A549 (cell line): ENCODE measurements around the gene GTF3C1.

Source experiments
- BCL3 ChIP-seq: fragments of >200 bp; sonication (Bioruptor Twin); formaldehyde crosslinking; IDR thresholded peaks from 3 replicates; pipeline ENCODE4 v1.6.1; 2016
- CTCF ChIP-seq: fragments of >200 bp; sonication (Bioruptor Twin); formaldehyde crosslinking; IDR thresholded peaks from 3 replicates; pipeline ENCODE4 v1.5.1; 2016
- MAFK ChIP-seq: fragments of 450-650 bp; IDR thresholded peaks from 2 replicates; pipeline ENCODE4 v1.6.1; 2014; ENCODE audit not compliant: partially characterized antibody
- MAX ChIP-seq: IDR thresholded peaks from 2 replicates; pipeline ENCODE4 v1.6.1; 2012

- TF ChIP-seq CTCF, result no peak
- TF ChIP-seq BCL3, result no peak
- no peak for TF ChIP-seq MAX
- TF ChIP-seq MAFK, result no peak
These were observed 1.9 kb downstream of the GTF3C1 start for GRCh38 chr16:27547851-27548250.
